Measurements from ENCODE around the gene AIP. TPM values are rescaled to one million over a fixed set of nuclear protein-coding genes. Genes with fewer than 3 reads are reported as not detected.

The AIP gene
- total RNA-seq: 10 to 100 TPM; 49.2 to 78.0 TPM

- Histone ChIP-seq H3K27me3 (no peaks in the 10 kb centered on the region), H3K36me3 (peaks cover 15% of the 10 kb centered on the region), H3K9me3 (no peaks in the 10 kb centered on the region), H3K4me3 (peak within 1 kb of the TSS; percentile 52 to 60), H3K27ac (peak within 1 kb of the TSS; percentile 85 to 86), H3K4me1 (peaks cover 0 to 34% of the 10 kb centered on the region in 2 donors)
- no peak for TF ChIP-seq CTCF (IDR thresholded peaks at IDR 0.05)
- DNase-seq (ENCODE audit: low spot score): peak; percentile 97
Observed at GRCh38 chr11:67482827-67483798, at the start of gene AIP. Gene AIP, plus strand, starts transcription at chr11:67483026. Its CDS starts 133 bp downstream, at chr11:67483159.

GRCh38 chr11:67433536-67434394, 49.1 kb upstream of the AIP start:
- no peak for TF ChIP-seq CTCF (IDR thresholded peaks at IDR 0.05)
- H3K27me3 ChIP-seq: no peaks in the 10 kb centered on the region
- no peak overlapping the region for H3K27ac ChIP-seq
- no peak overlapping the region for H3K4me3 ChIP-seq
- peaks cover 0 to 38% of the 10 kb centered on the region in 2 donors for H3K4me1 ChIP-seq
- H3K9me3 ChIP-seq: no peaks in the 10 kb centered on the region
- peaks cover 62% of the 10 kb centered on the region for H3K36me3 ChIP-seq
- DNase-seq (ENCODE audit: low spot score): no peak

- Histone ChIP-seq H3K4me1 (peaks cover 0 to 38% of the 10 kb centered on the region in 2 donors), H3K27me3 (no peaks in the 10 kb centered on the region), H3K4me3 (no peak overlapping the region), H3K27ac (no peak overlapping the region), H3K36me3 (peaks cover 67% of the 10 kb centered on the region), H3K9me3 (no peaks in the 10 kb centered on the region)
- no peak for DNase-seq (ENCODE audit: low spot score)
- no peak for TF ChIP-seq CTCF (IDR thresholded peaks at IDR 0.05)
Observed at GRCh38 chr11:67434395-67434881, 48.4 kb upstream of the AIP start.

GRCh38 chr11:67435031-67435726, 47.6 kb upstream of the AIP start:
- Histone ChIP-seq H3K27me3 (no peaks in the 10 kb centered on the region), H3K27ac (no peak overlapping the region), H3K4me1 (peaks cover 0 to 38% of the 10 kb centered on the region in 2 donors), H3K9me3 (no peaks in the 10 kb centered on the region), H3K4me3 (no peak overlapping the region), H3K36me3 (peaks cover 69% of the 10 kb centered on the region)
- TF ChIP-seq CTCF (IDR thresholded peaks at IDR 0.05): no peak
- no peak for DNase-seq (ENCODE audit: low spot score)

- Histone ChIP-seq H3K36me3 (peaks cover 65% of the 10 kb centered on the region), H3K9me3 (no peaks in the 10 kb centered on the region), H3K4me1 (peaks cover 0 to 42% of the 10 kb centered on the region in 2 donors), H3K27me3 (no peaks in the 10 kb centered on the region), H3K4me3 (no peak overlapping the region), H3K27ac (no peak overlapping the region)
- no peak for DNase-seq (ENCODE audit: low spot score)
- no peak for TF ChIP-seq CTCF (IDR thresholded peaks at IDR 0.05)
Observed at GRCh38 chr11:67435727-67436458, 46.9 kb upstream of the AIP start.
